Fibroblast of skin of back (primary cell): Measurements from ENCODE around the gene TWF1.
"Not testable (repeated sequence)": the region's sequence is repeated elsewhere in the genome, so short reads cannot be mapped to it uniquely, and the experiment has no call there.

ENCODE experiments used
- DNase-seq: peaks from one replicate; pipeline ENCODE4 v3.0.0-alpha.2; 2013

Gene TWF1

DNA sequence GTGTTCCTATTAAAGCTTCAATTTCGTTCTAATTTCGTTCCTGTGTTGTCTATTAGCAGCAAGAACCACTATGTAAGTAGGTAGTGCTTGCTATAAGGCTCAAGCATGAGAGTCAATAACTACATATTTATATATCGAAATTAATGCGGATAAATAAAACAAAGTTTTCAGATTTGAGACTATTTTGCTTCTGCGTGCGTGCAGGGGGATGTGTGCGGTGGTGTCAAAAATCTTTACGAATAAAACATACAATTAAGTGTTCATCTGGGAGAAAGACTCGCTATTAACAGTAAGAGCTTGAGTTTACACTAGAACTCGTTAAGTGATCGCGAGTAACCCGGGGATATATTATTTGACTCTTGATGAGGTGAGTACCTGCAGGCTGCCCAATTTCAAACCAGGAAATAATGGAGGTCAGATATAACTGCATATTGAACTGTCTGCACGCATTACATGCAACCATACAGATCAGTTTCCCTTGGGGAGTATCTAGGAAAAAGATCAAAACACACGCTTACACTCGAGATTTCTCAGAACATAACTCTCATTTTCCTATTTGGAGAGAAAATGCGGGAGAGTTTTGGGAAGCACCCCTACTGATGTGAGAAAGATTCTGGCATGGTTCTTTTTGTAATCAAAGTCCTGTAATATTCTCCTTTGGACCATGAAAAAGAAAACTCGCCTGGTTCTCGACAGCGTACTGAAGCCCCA is 813 bp downstream of the TWF1 start:
- peak; percentile 3 for DNase-seq

DNA sequence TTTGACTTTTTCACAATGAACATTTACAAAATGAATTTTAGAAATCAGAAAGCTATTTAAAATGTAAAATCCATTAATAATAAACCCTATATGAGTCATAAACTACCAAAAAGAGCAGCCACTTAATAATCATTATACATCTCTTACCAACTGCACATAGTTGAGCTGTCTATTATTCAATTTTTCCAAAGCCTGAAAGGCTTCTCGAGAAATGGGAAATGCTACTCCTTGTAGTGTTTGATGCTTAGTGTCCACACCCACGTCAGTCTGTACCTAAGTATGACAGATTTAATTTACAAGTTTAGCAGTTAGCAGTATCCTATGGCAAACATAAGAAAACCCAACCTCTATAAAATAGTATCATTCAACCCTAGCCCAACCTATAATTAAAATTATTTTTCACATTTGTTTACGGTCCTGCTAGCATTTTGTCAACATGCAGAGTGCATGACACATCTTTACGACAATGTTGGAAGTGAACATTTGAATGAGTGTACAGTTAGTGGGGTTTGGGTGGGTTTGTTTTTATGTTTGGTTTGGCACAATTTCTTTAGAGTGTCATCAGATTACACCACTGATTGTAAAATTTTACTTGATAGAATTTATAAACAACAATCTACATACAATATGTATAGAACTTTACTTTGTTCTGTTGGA is 8.4 kb downstream of the TWF1 start:
- no peak for DNase-seq

DNA sequence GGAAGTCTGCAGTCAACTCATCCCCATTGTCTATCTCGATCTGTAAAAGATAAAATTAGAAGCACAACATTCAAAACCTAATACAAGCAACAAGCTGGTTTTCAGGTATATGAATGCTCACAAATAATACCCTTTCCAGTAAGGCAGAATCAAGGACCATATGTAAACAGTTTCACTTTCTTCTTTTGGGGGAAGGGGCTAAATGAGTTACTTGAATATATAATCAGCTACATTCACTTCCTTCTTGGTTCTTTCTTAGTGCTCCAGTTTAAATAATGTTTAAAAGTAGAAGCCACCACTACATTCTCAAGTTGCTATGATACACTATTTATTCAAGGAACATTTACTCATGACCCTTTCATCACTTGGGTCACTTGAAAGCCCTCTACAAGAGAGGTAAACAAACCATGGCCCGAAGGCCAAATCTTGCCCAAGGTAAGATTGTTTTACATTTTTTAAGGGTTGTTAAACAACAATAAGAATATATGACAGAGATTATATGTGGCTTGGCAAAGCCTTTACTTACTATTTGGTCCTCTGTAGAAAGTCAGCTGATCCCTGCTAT is 10.3 kb downstream of the TWF1 start:
- no peak for DNase-seq

DNA sequence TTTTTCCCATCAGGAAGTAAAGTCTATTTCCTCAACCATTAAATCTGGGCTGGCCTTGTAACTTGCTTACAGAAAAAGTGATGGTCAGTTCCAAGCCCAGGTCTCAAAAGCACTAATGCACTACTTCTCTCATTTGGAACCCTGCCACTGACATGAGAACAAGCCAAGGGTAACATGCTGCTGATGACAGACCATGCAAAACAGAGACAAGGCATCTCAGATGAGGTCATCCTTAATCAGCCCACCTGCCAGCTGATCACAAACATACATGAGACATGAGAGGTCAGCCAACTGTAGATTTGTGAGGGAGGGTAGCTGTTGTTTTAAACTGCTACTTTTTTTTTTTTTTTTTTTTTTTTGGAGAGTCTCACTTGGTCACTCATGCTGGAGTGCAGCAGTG is 16.2 kb downstream of the TWF1 start:
- DNase-seq: peak; percentile 34

DNA sequence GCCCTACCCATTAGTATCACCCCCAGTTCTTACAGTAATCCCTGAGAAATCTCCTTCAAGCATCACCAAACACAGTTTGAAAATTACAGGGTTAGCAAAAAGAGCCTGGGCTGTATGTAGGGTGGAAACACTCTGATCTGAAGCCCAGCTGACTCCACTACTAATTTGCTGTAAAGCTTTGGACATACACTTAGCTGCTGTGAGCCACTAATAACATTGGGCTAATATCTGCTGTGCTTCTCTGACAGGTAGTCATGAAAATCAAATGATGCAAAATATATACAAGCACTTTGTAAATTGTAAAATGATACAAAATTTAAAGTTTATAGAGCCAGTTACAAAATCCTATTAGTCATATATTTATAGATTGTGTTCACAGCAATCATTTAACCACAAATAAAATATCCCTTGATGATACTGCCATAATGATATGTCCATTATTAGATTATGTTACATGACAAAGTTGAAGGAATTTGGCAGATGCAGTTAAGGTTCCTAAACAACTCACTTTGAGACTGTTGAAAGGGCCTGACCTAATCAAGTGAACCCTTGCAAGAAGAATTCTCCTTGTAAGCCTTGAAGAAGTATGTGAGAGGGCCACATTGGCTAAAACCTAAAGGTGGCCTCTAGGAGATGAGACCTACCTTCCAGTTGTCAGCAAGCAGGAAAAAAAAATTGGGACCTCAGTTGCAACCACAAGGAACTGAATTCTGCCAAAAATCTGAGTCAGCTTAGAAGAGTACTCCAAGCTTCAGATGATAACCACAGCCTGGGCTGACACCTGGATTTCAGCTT is 19.0 kb downstream of the TWF1 start:
- no peak for DNase-seq

DNA sequence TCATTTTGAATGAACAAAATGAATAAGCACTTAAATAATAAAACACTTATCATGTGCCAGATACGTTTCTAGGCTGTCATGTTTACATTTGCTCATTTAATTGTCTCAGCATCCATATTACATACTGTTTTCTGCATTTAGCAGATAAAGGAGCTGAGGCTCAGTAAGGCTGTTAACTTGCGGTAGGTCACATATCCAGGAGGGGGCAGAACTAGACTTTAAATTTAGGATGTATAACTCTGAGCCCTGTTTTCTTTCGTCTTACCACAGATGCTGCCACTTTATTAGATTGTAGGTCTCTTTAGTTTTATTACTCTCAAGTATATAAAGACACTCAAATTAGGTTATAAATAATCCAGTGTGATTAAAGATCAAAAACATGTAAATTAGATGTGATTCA is 29.6 kb downstream of the TWF1 start:
- DNase-seq: peak; percentile 11

DNA sequence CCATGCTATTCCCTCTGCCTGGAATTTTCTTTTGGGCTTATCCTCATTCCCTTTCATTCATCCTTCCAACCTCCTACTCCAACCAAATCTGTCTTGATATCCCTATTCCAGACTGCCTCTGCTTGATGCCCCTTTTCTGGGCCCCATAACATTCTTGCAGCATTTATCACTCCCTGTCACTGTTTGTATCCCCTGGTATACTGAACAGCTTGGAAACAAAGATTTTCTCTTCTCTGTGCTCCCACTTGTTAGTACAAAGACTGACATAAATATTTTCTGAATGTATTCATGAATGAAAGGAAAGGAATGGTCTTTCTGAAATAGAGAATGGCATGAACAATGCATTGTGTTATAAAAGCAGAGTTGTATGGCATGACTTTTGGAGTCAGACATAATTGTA is 39.8 kb downstream of the TWF1 start:
- peak; percentile 62 for DNase-seq

DNA sequence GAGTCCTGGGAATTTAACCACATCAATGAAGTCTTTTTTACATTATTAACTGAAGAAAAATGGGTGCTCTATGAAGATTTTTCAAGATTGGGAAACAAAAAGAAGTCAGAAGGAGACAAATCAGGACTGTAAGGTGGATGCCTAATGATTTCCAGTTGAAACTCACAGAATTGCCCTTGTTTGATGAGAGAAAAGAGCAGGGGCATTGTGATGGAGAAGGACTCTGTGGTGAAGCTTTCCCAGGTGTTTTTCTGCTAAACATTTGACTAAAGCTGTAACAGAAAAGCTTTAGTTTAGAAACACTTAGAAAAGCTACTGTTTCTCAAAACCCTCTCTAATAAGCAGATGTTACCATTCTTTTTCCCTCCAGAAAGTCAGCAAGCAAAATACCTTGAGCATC is 41.6 kb downstream of the TWF1 start:
- DNase-seq: no peak

DNA sequence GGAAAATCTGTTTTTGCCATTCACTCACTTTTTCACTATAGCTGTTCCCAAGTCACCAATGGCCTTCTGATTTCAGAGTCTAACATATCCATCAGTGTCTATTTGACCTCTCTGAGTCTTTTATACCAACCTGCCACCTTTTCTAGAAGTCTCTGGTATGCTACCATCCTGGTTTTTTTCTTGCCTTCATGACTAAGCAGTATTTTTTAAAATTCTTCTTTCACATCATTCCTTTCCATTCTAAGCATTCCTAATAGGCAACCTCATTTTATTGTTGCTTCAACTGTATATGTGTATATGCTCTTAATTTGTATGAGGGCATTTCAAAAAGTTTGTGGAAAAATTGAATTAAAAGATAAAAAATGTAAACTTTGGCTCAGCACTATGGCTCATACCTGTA is 42.3 kb downstream of the TWF1 start:
- DNase-seq: peak; percentile 25

DNA sequence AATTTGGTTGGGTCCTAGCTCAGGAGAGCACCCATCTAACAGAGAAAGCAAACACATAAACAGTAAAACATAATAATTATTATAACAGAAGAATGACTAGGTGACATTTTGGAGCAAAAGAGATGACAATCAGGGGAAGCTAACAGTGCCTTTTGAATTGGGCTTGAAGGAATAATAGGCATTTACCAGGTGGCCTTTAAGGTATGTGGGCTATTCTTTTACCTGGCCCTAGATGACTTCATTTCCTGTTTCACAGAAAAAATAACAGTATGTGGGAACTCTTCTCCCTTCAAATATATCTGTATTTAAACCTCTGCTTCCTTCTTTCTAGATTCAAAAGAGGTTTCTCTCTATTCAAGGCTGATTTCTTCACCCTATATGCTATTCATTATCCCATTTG is 43.5 kb downstream of the TWF1 start:
- DNase-seq: no peak

DNA sequence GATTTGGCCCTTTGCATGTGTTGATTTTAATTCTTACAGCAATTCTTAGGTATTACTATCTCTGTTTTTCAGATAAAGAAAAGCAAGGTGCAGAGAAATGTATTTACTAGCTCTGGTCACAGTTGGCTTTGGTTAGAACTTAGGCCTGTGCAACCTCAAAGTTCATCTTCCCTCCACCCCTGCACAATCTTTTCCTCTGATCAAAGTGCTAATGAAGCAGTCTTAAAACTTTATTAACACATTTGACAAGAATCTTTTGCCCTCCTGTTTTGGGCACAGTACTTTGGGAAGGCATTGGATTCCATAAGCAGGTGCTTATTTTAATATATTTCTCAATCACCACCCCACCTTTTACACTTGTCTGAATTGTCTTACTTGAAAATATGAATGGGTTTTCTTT is 44.6 kb downstream of the TWF1 start:
- no peak for DNase-seq

DNA sequence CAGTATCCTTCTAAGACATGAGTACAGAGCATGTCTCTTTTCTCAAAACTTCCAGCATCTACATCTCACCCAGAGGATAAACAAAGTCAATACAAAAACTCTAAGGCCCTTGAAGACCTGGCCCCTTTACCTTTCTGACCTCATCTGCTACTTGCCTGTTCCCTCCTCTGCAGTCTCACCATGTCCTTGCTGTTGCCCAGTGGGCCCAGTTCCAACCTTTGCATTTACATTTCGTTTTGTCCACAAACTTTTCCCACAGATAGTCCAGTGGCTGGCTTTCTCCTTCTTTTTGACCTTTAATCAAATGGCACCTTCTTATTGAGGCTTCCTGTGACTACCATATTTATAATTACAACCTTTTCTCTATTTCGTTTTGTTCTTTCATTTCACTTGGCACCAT is 45.7 kb downstream of the TWF1 start:
- no peak for DNase-seq

DNA sequence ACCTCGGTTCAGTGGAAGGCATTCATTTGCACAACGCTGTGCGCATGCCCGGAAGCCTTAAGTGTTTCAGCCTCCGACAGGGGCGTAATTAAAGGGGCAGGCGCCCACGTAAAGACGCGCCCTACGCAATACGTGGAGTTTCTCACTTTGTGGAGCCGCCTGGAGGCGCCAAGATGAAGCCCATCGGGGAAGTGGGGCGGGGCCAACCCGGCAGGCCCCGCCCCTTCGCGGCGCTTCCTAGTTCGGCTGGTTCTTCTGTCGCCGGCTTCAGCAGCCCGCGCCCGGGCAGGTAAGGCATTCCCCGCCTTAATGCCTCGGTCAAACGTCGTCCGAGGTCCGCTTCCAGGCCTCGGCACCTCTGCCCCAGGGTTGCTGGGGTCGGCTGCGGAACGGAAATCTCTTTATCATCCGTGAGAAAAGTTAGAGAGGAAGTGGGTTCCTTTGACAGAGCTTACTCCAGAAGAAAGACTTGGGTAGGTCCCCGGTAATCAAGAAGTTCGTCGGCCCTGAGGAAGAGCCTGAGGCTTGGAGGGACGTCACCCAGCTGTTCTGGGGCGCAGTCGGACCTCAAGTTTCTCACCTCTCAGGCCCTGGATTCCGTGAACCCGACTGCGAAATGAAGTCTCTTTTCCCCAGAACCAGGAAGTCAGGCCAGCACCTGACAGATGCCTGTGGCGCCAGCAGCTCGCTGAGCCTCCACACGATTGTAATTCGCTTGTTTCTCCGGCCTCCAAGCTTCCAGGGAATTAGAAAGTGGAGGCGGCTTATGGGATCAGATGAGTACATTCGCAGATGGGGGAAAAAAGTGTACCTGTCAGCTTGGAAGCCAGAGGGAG is 47.2 kb downstream of the TWF1 start, which contains the start of the genes IRAK4 and PUS7L:
TSS of gene IRAK4 (plus strand) at position 224 of the 836 bp plus-strand sequence. CDS start 9,161 bp downstream, outside the sequence.
TSS of gene PUS7L (minus strand) at position 63 of the 836 bp plus-strand sequence. CDS start 3,545 bp downstream, outside the sequence.
- peak; percentile 97 for DNase-seq

DNA sequence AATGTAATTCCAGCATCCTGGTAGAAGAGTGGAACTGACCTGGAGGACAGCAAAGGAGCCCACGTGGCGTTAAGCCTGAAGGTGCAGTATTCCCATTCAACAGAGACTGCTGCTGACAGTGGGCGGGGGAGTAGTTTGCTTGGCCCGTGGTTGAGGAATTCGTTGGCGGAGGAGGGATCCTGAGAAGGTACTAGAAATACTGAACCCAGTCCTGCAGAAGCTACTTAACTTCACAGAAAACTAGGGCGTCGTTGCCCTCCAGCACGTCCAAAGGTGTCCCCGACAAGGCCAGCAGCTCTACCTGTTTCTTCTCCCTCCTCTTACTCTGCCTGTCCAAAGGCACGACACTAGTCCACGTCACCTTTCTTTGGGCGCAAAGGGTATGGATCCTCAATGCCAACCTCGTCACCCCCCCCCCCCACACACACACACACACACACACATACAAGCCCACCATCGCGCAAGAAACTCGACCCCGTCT is 47.8 kb downstream of the TWF1 start:
- DNase-seq: peak; percentile 41

DNA sequence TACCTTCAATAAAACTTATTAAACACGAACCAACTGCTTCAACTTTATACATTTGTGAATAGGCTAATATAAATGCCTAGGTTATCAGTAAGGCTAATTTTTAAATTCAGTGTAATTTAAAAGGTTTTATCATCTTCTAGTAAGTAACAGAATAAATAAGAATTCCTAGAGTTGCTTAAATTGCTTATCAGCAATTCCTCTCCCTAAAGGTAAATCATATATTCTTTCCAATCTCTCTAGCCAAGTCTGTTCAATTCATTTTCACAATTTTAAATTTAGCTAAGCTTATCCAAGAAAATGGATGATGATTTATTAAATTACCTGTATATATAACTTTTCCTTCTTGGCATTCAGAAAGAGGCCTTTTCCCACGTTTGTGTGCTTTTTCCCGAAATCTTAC is 52.1 kb downstream of the TWF1 start:
- no peak for DNase-seq

DNA sequence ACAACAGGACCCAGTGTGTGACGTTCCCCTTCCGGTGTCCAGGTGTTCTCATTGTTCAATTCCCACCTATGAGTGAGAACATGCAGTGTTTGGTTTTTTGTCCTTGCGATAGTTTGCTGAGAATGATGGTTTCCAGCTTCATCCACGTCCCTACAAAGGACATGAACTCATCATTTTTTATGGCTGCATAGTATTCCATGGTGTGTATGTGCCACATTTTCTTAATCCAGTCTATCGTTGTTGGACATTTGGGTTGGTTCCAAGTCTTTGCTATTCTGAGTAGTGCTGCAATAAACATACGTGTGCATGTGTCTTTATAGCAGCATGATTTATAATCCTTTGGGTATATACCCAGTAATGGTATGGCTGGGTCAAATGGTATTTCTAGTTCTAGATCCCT is 54.8 kb downstream of the TWF1 start:
- not testable (repeated sequence) for DNase-seq

DNA sequence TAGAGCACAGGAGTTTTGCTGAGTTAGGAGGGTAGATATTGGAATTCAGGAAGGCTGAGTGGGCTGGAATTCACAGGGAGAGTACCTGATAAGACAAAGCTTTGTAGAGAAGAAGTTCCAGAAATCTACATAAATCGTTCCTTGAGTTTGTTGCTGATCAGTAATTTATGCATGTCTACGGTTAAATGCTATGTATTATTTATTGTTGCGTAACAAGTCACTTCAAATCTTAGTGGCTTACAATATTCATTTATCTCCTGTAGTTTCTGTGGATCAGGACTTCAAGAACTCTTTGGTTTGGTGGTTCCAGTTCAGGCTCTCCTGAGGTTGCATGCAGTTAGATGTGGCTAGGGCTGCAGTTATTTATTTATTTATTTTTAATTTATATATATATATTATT is 55.3 kb downstream of the TWF1 start:
- no peak for DNase-seq

DNA sequence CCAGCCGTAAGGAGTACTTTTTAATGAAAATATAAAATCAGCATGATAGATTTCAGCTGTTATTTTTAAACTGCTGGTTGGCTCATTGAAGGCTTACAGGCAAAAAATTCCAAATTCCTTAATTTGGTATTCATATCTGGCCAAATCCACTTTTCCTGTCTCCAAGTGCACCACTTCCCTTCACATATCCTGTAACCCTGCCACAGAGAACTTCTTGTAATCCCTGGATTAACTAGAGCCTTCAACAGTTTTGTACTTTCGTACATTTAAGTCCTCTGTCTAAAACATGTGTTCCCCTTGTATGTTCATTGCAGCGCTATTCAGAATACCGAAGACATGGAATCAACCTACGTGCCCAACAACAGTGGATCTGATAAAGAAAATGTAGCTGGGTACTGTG is 57.1 kb downstream of the TWF1 start:
- DNase-seq: peak; percentile 23

DNA sequence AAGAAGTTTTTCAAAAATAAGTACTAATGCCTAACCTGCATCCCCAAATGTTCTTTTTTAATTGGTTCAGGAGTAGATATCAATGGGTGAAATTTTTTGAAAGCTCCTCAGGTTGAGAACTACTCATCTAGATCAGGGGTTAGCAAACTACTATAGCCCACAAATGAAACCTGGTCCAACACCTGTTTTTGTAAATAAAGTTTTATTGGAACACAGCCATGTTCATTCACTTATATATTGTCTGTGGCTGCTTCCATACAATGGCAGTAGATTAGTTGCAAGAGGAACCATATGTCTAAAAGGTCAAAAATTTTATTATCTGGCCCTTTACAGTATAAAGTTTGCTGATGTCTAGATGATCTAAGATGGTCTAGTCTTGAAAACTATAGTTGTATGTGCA is 61.3 kb downstream of the TWF1 start:
- no peak for DNase-seq
